Measurements from ENCODE around the gene LMOD2.

The LMOD2 gene

DNA sequence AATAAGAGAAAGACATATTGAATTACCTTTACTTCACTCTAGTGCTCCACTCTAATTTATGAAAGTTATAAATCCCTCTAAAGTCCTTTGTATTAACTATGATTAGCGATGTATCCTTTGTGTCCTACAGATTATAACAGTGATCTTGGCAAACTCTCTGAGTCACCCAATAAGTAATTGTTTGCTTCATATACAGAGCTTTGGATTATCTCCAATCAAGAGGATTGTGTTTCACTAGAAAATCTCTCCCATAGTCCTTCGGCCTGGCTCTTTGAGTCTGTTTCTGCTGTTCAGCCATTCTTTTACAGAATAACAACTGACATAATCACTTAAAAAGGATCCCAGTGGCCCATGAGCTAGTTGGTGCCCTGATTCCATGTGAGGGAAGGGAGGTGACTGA, 9.5 kb downstream of the LMOD2 start:
- TF ChIP-seq, protein P1, sequence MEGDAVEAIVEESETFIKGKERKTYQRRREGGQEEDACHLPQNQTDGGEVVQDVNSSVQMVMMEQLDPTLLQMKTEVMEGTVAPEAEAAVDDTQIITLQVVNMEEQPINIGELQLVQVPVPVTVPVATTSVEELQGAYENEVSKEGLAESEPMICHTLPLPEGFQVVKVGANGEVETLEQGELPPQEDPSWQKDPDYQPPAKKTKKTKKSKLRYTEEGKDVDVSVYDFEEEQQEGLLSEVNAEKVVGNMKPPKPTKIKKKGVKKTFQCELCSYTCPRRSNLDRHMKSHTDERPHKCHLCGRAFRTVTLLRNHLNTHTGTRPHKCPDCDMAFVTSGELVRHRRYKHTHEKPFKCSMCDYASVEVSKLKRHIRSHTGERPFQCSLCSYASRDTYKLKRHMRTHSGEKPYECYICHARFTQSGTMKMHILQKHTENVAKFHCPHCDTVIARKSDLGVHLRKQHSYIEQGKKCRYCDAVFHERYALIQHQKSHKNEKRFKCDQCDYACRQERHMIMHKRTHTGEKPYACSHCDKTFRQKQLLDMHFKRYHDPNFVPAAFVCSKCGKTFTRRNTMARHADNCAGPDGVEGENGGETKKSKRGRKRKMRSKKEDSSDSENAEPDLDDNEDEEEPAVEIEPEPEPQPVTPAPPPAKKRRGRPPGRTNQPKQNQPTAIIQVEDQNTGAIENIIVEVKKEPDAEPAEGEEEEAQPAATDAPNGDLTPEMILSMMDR (IDR thresholded peaks at IDR 0.05; ENCODE audit: insufficient read depth, low read depth, low read length, missing control alignments): no peak
- peak; percentile 9 for DNase-seq (ENCODE audit: low read depth)
- no peak overlapping the region for H3K4me3 ChIP-seq (ENCODE audit: low read length)

DNA sequence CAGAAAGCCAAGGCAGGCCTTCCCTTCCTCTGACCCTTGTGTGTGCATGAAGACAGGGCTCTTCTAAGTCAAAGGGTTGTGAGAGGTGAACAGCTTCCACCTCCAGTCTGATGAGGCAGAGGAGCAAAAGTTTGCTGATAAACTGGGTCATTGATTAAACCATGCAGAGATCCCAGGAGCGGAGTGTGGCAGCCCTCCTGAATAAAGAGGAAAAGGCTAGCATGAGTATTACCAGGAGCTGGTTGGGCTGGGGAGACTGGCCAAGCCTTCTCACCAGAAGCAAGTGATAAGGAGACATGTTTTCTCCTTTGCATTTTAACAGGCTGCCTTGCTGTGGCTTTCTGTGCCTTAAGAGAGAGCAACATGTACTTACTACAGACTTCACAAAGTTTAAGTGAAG, 10.2 kb downstream of the LMOD2 start:
- no peak for DNase-seq (ENCODE audit: low read depth)
- H3K4me3 ChIP-seq (ENCODE audit: low read length): no peak overlapping the region
- TF ChIP-seq, protein P1 (IDR thresholded peaks at IDR 0.05; ENCODE audit: insufficient read depth, low read depth, low read length, missing control alignments): no peak

DNA sequence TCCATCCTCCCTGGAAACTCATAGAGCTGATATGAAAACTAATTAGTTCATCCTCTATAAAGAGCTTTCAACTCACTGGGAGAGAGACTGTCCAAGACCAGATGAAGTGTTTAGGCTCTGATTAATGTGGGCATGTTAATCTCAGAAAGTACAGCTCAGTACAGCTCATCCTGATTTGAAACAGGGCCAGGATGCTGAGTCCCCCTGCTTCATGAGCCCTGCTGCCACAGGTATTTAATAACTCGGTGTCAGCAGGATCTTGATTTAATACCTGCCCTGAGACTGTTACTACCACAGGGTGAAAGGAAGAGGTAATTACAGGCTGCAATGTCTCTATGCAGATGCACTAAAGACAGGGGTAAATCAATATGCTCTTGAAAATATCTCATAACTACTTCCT, 10.8 kb downstream of the LMOD2 start:
- peak; percentile 54 for DNase-seq (ENCODE audit: low read depth)
- no peak overlapping the region for H3K4me3 ChIP-seq (ENCODE audit: low read length)
- TF ChIP-seq, protein P1 (IDR thresholded peaks at IDR 0.05; ENCODE audit: insufficient read depth, low read depth, low read length, missing control alignments): no peak

- TF ChIP-seq, protein P1 (IDR thresholded peaks at IDR 0.05; ENCODE audit: insufficient read depth, low read depth, low read length, missing control alignments): no peak
Measured at GRCh38 chr7:123669485-123669884, 13.8 kb downstream of the LMOD2 start.

GRCh38 chr7:123673137-123673732, 17.6 kb downstream of the LMOD2 start:
- DNase-seq (ENCODE audit: low read depth): peak; percentile 55
- TF ChIP-seq, protein P1 (IDR thresholded peaks at IDR 0.05; ENCODE audit: insufficient read depth, low read depth, low read length, missing control alignments): no peak
- no peak overlapping the region for H3K4me3 ChIP-seq (ENCODE audit: low read length)

More at GRCh38 chr7:123669485-123669884, 13.8 kb downstream of the LMOD2 start:
- no peak overlapping the region for H3K4me3 ChIP-seq (ENCODE audit: low read length)
- no peak for DNase-seq (ENCODE audit: low read depth)

DNA sequence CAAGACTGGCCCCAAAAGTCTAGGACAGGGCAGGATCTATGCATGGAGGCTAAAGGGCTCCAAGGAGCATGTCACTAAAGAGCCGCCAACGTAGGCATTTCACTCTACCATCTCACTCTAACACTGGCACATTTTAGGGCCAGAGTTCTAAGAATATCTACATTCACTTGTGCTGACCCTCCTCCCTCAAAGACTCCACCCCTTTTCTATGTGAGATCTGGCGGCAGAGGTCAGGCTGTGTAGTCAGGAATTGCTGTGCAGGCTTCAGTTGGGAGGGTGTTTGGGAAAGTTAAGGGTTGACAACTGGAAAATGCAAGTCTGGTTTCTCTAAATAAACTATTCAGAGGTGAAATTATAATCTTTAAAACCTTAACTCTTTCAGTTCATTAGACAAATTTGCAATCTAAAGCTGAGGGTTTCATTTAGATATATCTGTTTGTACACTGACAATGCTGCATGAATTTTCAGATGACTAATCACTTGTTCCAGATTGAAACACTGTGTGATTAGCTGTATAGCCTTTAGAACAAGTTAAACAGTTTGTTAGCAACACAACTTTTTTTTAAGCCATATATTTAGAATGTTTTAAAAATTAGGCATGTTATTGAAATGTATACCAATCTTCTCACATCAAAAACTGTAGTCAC, 18.2 kb downstream of the LMOD2 start:
- no peak overlapping the region for H3K4me3 ChIP-seq (ENCODE audit: low read length)
- TF ChIP-seq, protein P1 (IDR thresholded peaks at IDR 0.05; ENCODE audit: insufficient read depth, low read depth, low read length, missing control alignments): no peak
- peak; percentile 47 for DNase-seq (ENCODE audit: low read depth)
